ENCODE data around the gene LTBP4.

DNA sequence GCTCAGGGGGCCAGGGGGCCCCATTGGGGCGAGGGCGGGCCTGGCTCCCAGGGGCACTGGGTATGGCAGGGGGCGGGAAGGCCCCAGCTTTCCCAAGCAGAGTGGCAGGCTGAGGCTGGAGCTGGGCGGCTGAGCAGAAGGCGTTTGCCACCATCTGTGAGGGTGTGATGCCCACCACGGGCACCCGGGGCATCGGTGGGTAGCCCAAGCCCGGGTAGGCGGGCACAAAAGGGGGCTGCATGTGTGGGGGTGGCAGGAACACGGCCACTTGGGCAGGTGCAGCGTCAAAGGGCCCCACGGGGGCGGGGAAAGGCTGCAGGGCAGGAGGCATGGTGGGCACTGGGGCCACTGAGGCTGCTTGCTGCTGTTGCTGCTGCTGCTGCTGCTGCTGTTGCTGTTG lies 66.4 kb downstream of the LTBP4 start:
- TF ChIP-seq, protein P1, sequence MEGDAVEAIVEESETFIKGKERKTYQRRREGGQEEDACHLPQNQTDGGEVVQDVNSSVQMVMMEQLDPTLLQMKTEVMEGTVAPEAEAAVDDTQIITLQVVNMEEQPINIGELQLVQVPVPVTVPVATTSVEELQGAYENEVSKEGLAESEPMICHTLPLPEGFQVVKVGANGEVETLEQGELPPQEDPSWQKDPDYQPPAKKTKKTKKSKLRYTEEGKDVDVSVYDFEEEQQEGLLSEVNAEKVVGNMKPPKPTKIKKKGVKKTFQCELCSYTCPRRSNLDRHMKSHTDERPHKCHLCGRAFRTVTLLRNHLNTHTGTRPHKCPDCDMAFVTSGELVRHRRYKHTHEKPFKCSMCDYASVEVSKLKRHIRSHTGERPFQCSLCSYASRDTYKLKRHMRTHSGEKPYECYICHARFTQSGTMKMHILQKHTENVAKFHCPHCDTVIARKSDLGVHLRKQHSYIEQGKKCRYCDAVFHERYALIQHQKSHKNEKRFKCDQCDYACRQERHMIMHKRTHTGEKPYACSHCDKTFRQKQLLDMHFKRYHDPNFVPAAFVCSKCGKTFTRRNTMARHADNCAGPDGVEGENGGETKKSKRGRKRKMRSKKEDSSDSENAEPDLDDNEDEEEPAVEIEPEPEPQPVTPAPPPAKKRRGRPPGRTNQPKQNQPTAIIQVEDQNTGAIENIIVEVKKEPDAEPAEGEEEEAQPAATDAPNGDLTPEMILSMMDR (IDR thresholded peaks at IDR 0.05), result no peak
- no peak for TF ChIP-seq EZH2 (IDR thresholded peaks at IDR 0.05; ENCODE audit: borderline replicate concordance, insufficient read depth, low read depth, low read length, poor library complexity, severe bottlenecking)
